Testis (tissue), 3 donors: ENCODE data around the gene INHBA. TPM values are rescaled to one million over a fixed set of nuclear protein-coding genes. Genes with fewer than 3 reads are reported as not detected.

Source experiments
- DNase-seq: peaks from one replicate; pipeline ENCODE4 v3.0.0-alpha.2; 2019
- H3K27ac ChIP-seq, 2 donors: fragments of 200-600 bp; sonication (generic); one replicate each; pipeline ENCODE4 v1.5.1; 2019
- H3K27me3 ChIP-seq: fragments of 200-600 bp; sonication (generic); one replicate; pipeline ENCODE4 v1.5.1; 2019
- H3K36me3 ChIP-seq: fragments of 200-600 bp; sonication (generic); one replicate; pipeline ENCODE4 v1.5.1; 2017; ENCODE audit warnings: low read depth; ENCODE audit errors: missing control alignments
- H3K4me1 ChIP-seq: fragments of 200-600 bp; sonication (generic); one replicate; pipeline ENCODE4 v1.5.1; 2019
- H3K4me3 ChIP-seq, 2 donors: fragments of 200-600 bp; sonication (generic); one replicate each; pipeline ENCODE4 v1.5.1; 2017 to 2019
- H3K9me3 ChIP-seq: fragments of 200-600 bp; sonication (generic); one replicate; pipeline ENCODE4 v1.5.1; 2017
- CTCF ChIP-seq, 3 experiments: fragments of 450-650 bp in 2 of 3; fragments of 200-600 bp in 1 of 3; sonication (generic) in 1 of 3; IDR thresholded peaks; one replicate each; pipeline ENCODE4 v1.5.1; 2016 to 2019; ENCODE audit warnings: antibody characterized with exemption in 3 of 3, mild to moderate bottlenecking in 2 of 3, moderate library complexity in 1 of 3
- POLR2A ChIP-seq: fragments of 450-650 bp; IDR thresholded peaks from one replicate; pipeline ENCODE4 v1.6.1; 2017; ENCODE audit warnings: antibody characterized with exemption, mild to moderate bottlenecking, moderate library complexity
- WGBS, 2 donors: methylation state at CpG; one replicate each; pipeline ENCODE4 v1.1.5; 2018; 5-methylcytosine and 5-hydroxymethylcytosine counted together
- intact Hi-C: fragments of 100-400 bp; cut with DNase I; formaldehyde crosslinking; loops from one replicate; pipeline ENCODE4 v1.15.1; 2023; ENCODE audit warnings: low total_unique reads
- polyA plus RNA-seq: library from polyadenylated mRNA; stranded (reverse); fragments of 350-450 nt; fragmentation: Illumina TruSeq; extraction: RNeasy Lipid Tissue Mini Kit (QIAGEN cat#74804); gene quantifications from one replicate; pipeline ENCODE4 v1.2.3, GENCODE V29; 2014; ENCODE audit warnings: low read depth, low replicate concordance; ENCODE audit not compliant: insufficient read depth
- total RNA-seq, 2 donors: library from RNA; depleted of rRNA; stranded (reverse); fragments of >200 nt; gene quantifications; one replicate each; pipeline ENCODE4 v1.2.3, GENCODE V29; 2016

The INHBA gene
- total and polyA plus RNA-seq, 3 donors from 2014 or later = 2.5 to 8.0 (median 5.7) TPM

GRCh38 chr7:41688906-41689305, 14.0 kb downstream of the INHBA start:
- Histone ChIP-seq H3K36me3 (no peaks in the 10 kb centered on the region), H3K27ac (no peak overlapping the region), H3K27me3 (no peaks in the 10 kb centered on the region), H3K4me3 (no peak overlapping the region), H3K9me3 (no peaks in the 10 kb centered on the region), H3K4me1 (no peaks in the 10 kb centered on the region)
- no peak for DNase-seq
- intact Hi-C loops = no loop called here
- TF ChIP-seq CTCF (IDR thresholded peaks at IDR 0.05) (no peak), POLR2A (no peak)
- WGBS, 2 donors = 72 to 76% methylated on average over 2 of the region's 2 CpGs

GRCh38 chr7:41688012-41688625, 14.8 kb downstream of the INHBA start:
- H3K4me3 ChIP-seq = no peak overlapping the region
- intact Hi-C loops = no loop called here
- no peak for TF ChIP-seq POLR2A
- no peak for TF ChIP-seq CTCF (IDR thresholded peaks at IDR 0.05)
- H3K27ac ChIP-seq = no peak overlapping the region
- WGBS, 2 donors = 88 to 92% methylated on average over 2 of the region's 2 CpGs
- no peak for DNase-seq
- H3K36me3 ChIP-seq = no peaks in the 10 kb centered on the region
- no peaks in the 10 kb centered on the region for H3K27me3 ChIP-seq
- H3K4me1 ChIP-seq = no peaks in the 10 kb centered on the region
- no peaks in the 10 kb centered on the region for H3K9me3 ChIP-seq

- no peak overlapping the region for H3K27ac ChIP-seq
- no peaks in the 10 kb centered on the region for H3K36me3 ChIP-seq
- no peak overlapping the region for H3K4me3 ChIP-seq
- no peaks in the 10 kb centered on the region for H3K27me3 ChIP-seq
- no peaks in the 10 kb centered on the region for H3K4me1 ChIP-seq
- no peaks in the 10 kb centered on the region for H3K9me3 ChIP-seq
- no peak for TF ChIP-seq CTCF (IDR thresholded peaks at IDR 0.05)
- TF ChIP-seq POLR2A = no peak
- WGBS, 2 donors = 61 to 88% methylated on average over 1 of the region's 1 CpG
- no peak for DNase-seq
- intact Hi-C loops = no loop called here
Measured at GRCh38 chr7:41685684-41686083, 17.2 kb downstream of the INHBA start.

- H3K4me1 ChIP-seq = no peaks in the 10 kb centered on the region
- TF ChIP-seq POLR2A (no peak), CTCF (IDR thresholded peaks at IDR 0.05) (no peak)
- H3K36me3 ChIP-seq = no peaks in the 10 kb centered on the region
- H3K27ac ChIP-seq = no peak overlapping the region
- no peak overlapping the region for H3K4me3 ChIP-seq
- H3K9me3 ChIP-seq = no peaks in the 10 kb centered on the region
- no peak for DNase-seq
- intact Hi-C loops = no loop called here
- H3K27me3 ChIP-seq = no peaks in the 10 kb centered on the region
Measured at GRCh38 chr7:41682422-41682821, 20.5 kb downstream of the INHBA start.

- H3K4me1 ChIP-seq = no peaks in the 10 kb centered on the region
- TF ChIP-seq CTCF (IDR thresholded peaks at IDR 0.05) (no peak), POLR2A (no peak)
- no peak overlapping the region for H3K4me3 ChIP-seq
- intact Hi-C loops = no loop called here
- no peak overlapping the region for H3K27ac ChIP-seq
- H3K36me3 ChIP-seq = no peaks in the 10 kb centered on the region
- WGBS, 2 donors = 95 to 97% methylated on average over 2 of the region's 2 CpGs
- DNase-seq = no peak
- no peaks in the 10 kb centered on the region for H3K27me3 ChIP-seq
- no peaks in the 10 kb centered on the region for H3K9me3 ChIP-seq
Measured at GRCh38 chr7:41679566-41679965, 23.3 kb downstream of the INHBA start.
